GM15510 (cell line): Measurements from ENCODE around the gene FHOD3.

Experiments
- POLR2A ChIP-seq: IDR thresholded peaks from 3 replicates; pipeline ENCODE4 v1.6.1; 2011; ENCODE audit warnings: borderline replicate concordance; ENCODE audit not compliant: insufficient read length; ENCODE audit errors: extremely low read depth

The FHOD3 gene

GRCh38 chr18:36297417-36298125 lies at the start of gene FHOD3:
Gene FHOD3 (plus strand): TSS chr18:36297713. CDS start chr18:36297836, 123 bp downstream.
- no peak for TF ChIP-seq POLR2A

DNA sequence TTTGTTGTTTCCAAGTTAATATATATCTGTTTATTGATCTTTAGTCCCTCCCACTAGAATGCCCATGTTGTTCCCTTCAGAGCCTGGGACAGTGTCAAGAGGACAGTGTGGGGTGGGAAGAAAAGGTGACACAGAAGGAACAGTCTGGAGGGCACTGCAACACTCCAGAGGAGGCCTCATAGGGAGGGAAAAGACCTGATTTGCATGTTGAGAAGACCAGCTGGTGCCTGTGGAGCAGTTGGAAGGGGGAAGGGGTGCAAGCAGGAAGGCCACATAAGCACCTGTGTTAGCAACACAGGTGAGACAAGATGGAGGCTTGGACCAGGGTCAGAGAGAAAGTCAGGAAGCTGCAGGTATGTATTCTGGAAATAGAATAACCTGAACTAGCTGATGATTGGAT lies 48.1 kb upstream of the FHOD3 start:
- no peak for TF ChIP-seq POLR2A

GRCh38 chr18:36250827-36251226 lies 46.7 kb upstream of the FHOD3 start:
- no peak for TF ChIP-seq POLR2A

DNA sequence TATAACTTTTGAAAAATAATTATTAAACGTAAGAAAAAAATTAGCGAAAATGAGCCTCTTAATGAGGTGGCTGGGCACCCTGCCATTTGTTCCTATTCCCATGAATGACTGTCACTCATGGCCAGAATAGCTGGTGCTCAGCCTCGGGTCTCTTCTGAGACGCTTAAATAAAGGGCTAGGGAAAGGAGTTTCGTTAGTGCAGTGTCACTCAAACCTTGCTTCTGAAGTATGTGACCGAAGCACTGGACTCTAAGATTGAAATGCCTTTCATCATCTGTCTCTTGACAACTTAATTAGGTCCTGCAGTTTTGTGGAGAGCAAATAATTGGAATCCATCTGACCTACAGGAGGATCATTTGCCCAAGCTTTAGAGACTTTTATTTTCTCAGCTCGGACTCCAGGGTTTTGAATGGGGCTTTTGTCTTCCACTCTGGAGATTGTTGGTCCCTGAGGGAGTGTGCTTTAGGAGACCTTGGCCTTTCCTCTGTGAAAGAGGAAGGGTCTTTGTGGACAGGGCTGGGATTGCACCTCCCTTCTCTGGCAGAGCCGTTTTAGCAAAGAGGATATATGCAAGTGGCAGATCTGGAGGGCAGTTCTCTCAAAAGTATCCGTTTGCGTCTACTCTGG lies 42.3 kb upstream of the FHOD3 start:
- TF ChIP-seq POLR2A = no peak

GRCh38 chr18:36256094-36256493 lies 41.4 kb upstream of the FHOD3 start:
- no peak for TF ChIP-seq POLR2A

DNA sequence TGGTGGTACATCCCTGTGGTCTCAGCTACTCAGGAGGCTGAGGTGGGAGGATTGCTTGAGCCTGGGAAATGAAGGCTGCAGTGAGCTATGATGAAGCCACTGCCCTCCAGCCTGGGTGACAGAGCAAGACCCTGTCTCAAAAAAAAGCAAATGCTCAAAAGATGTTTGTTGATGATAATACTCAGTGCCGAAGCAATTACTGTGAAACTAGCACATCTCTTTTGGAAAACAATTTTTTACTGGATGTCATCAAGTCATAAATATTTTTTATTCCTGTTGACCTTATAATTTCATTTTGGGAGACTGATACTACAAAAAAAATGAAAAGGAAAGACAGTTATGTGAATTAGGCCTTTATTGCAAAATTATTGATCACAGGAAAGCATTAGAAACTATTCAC lies 34.5 kb upstream of the FHOD3 start:
- no peak for TF ChIP-seq POLR2A

DNA sequence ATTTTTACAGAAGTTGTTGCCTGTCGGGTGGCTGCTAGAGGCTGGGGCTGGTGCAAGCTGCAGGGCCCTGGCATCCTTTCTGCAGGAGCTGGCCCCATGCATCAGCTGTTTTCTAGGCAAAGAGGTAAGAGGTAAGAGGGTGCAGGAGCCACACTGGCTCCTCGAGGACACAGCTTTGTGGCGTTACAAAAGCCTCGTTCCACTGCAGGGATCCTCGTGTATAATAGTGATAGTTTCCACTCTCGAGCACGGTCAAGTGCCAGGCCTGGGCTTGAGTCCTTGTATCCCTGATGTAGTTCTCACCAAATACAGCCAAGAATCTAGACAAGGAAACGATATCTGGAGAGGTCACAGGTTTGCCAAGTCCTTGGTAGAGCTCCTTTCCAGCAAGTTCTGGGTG lies 33.2 kb upstream of the FHOD3 start:
- no peak for TF ChIP-seq POLR2A

DNA sequence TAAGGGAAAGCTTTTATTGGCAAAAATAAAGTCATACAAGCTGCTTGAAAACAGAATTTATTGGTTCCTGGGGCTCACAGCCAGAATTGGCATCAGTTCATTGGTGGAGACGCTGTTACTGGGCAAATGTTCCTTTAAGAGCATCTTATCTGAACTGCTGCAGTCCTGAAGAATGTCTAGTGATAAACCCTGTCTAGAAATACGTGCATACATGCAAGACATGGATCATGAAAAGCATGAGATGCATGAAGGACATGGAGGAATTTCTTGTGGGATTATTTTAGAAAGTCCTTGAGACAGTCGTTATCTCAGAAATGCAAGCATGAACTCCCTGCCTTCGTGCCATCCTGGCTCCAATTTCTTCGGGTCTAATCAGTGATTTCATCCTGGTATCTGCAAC lies 32.5 kb upstream of the FHOD3 start:
- TF ChIP-seq POLR2A = no peak

- TF ChIP-seq POLR2A = no peak
Measured at GRCh38 chr18:36269157-36269556, 28.4 kb upstream of the FHOD3 start.

GRCh38 chr18:36271153-36271552 lies 26.4 kb upstream of the FHOD3 start:
- no peak for TF ChIP-seq POLR2A

DNA sequence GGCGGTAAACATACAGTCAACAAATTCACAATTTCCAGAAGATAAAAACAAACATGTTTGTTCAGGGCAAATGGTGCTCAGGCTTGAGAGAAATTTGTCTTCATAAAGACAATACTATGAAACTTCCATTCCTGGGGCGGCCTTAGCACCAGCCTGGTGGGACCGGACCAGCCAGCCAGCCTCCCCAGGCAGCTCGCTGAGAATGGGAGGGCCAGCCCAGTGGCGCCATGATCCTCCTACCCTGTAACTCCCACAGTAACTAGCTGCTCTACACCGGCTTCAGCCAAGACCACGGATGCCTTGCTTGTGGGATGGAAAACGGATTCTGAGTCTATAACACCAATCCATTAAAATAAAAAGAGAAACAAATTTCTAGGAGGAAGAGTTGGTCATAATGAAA lies 24.2 kb upstream of the FHOD3 start:
- TF ChIP-seq POLR2A = no peak

- TF ChIP-seq POLR2A = no peak
Measured at GRCh38 chr18:36274083-36274715, 23.3 kb upstream of the FHOD3 start.

- TF ChIP-seq POLR2A = no peak
Measured at GRCh38 chr18:36275561-36275960, 22.0 kb upstream of the FHOD3 start.

- TF ChIP-seq POLR2A = no peak
Measured at GRCh38 chr18:36279001-36279400, 18.5 kb upstream of the FHOD3 start.

GRCh38 chr18:36281936-36282335 lies 15.6 kb upstream of the FHOD3 start:
- TF ChIP-seq POLR2A = no peak

- no peak for TF ChIP-seq POLR2A
Measured at GRCh38 chr18:36283448-36283847, 14.1 kb upstream of the FHOD3 start.
